ENCODE measurements around the gene AGBL4. TPM values are rescaled to one million over a fixed set of nuclear protein-coding genes. Genes with fewer than 3 reads are reported as not detected.

Gene AGBL4
- total and polyA plus RNA-seq, 8 donors: 0.32 to 1.3 (median 0.87) TPM

GRCh38 chr1:48898894-48899293, 1124.9 kb downstream of the AGBL4 start:
- Histone ChIP-seq H3K27me3 (peaks cover 0 to 6% of the 10 kb centered on the region in 2 donors), H3K27ac (no peak overlapping the region), H3K9me3 (no peaks in the 10 kb centered on the region), H3K4me3 (no peak overlapping the region), H3K4me1 (no peaks in the 10 kb centered on the region), H3K36me3 (no peaks in the 10 kb centered on the region)
- no peak for ATAC-seq
- peak in 1 of 4 donors; percentile 55 for DNase-seq
- TF ChIP-seq CTCF (IDR thresholded peaks at IDR 0.05): no peak
- intact Hi-C loops (cut with DNase I): no loop called here

GRCh38 chr1:48889615-48890014, 1134.1 kb downstream of the AGBL4 start:
- no peak for ATAC-seq
- H3K4me1 ChIP-seq: no peaks in the 10 kb centered on the region
- H3K9me3 ChIP-seq: no peaks in the 10 kb centered on the region
- no peak overlapping the region for H3K27ac ChIP-seq
- no peaks in the 10 kb centered on the region for H3K36me3 ChIP-seq
- no peak for TF ChIP-seq CTCF (IDR thresholded peaks at IDR 0.05)
- intact Hi-C loops (cut with DNase I): no loop called here
- H3K27me3 ChIP-seq: no peaks in the 10 kb centered on the region
- DNase-seq: no peak
- H3K4me3 ChIP-seq: no peak overlapping the region

- Histone ChIP-seq H3K27me3 (no peaks in the 10 kb centered on the region), H3K4me1 (no peaks in the 10 kb centered on the region), H3K36me3 (no peaks in the 10 kb centered on the region), H3K4me3 (no peak overlapping the region), H3K9me3 (no peaks in the 10 kb centered on the region), H3K27ac (no peak overlapping the region)
- ATAC-seq: no peak
- TF ChIP-seq CTCF (IDR thresholded peaks at IDR 0.05): no peak
- intact Hi-C loops (cut with DNase I): no loop called here
- no peak for DNase-seq
Measured at GRCh38 chr1:48889082-48889481, 1134.7 kb downstream of the AGBL4 start.

GRCh38 chr1:48887796-48888195, 1136.0 kb downstream of the AGBL4 start:
- ATAC-seq: no peak

GRCh38 chr1:48882020-48882419, 1141.7 kb downstream of the AGBL4 start:
- no peak for TF ChIP-seq CTCF (IDR thresholded peaks at IDR 0.05)
- ATAC-seq (no peak), DNase-seq (no peak)
- intact Hi-C loops (cut with DNase I): no loop called here
- Histone ChIP-seq H3K27me3 (no peaks in the 10 kb centered on the region), H3K27ac (no peak overlapping the region), H3K36me3 (no peaks in the 10 kb centered on the region), H3K9me3 (no peaks in the 10 kb centered on the region), H3K4me1 (no peaks in the 10 kb centered on the region), H3K4me3 (no peak overlapping the region)

More at GRCh38 chr1:48887796-48888195, 1136.0 kb downstream of the AGBL4 start:
- no peak for DNase-seq
- Histone ChIP-seq H3K9me3 (no peaks in the 10 kb centered on the region), H3K27ac (no peak overlapping the region), H3K4me3 (no peak overlapping the region), H3K36me3 (no peaks in the 10 kb centered on the region), H3K27me3 (no peaks in the 10 kb centered on the region), H3K4me1 (no peaks in the 10 kb centered on the region)
- intact Hi-C loops (cut with DNase I): no loop called here
- no peak for TF ChIP-seq CTCF (IDR thresholded peaks at IDR 0.05)
